Subcutaneous abdominal adipose tissue (tissue), 5 donors: ENCODE data around the gene DENND2A.

Experiments
- H3K27ac ChIP-seq: one replicate; pipeline ENCODE4 v1.7.0; 2013; ENCODE audit warnings: low read depth, mild to moderate bottlenecking, inconsistent platforms, low read length, moderate library complexity
- H3K27me3 ChIP-seq, 5 donors: one replicate each; pipeline ENCODE4 v1.7.0; 2013; ENCODE audit warnings: low read length in 5 of 5, inconsistent platforms in 1 of 5; ENCODE audit not compliant: control insufficient read depth in 5 of 5, insufficient read depth in 4 of 5
- H3K36me3 ChIP-seq, 5 donors: one replicate each; pipeline ENCODE4 v1.7.0; 2013; ENCODE audit warnings: low read length in 5 of 5; ENCODE audit not compliant: control insufficient read depth in 5 of 5, insufficient read depth in 5 of 5
- H3K4me1 ChIP-seq, 5 donors: one replicate each; pipeline ENCODE4 v1.7.0; 2013; ENCODE audit warnings: low read length in 5 of 5, mild to moderate bottlenecking in 3 of 5, moderate library complexity in 1 of 5; ENCODE audit not compliant: control insufficient read depth in 5 of 5, insufficient read depth in 5 of 5
- H3K4me3 ChIP-seq, 5 donors: one replicate each; pipeline ENCODE4 v1.7.0; 2013; ENCODE audit warnings: low read length in 5 of 5, low read depth in 1 of 5
- H3K9ac ChIP-seq, 5 donors: one replicate each; pipeline ENCODE4 v1.7.0; 2013; ENCODE audit warnings: low read length in 5 of 5, mild to moderate bottlenecking in 4 of 5, moderate library complexity in 3 of 5
- H3K9me3 ChIP-seq, 5 donors: one replicate each; pipeline ENCODE4 v1.7.0; 2013; ENCODE audit warnings: low read length in 5 of 5; ENCODE audit not compliant: control insufficient read depth in 5 of 5
- donor health status: healthy.
- donor health status: healthy.
- donor health status: healthy.
- donor health status: healthy.
- donor health status: healthy.

The DENND2A gene

DNA sequence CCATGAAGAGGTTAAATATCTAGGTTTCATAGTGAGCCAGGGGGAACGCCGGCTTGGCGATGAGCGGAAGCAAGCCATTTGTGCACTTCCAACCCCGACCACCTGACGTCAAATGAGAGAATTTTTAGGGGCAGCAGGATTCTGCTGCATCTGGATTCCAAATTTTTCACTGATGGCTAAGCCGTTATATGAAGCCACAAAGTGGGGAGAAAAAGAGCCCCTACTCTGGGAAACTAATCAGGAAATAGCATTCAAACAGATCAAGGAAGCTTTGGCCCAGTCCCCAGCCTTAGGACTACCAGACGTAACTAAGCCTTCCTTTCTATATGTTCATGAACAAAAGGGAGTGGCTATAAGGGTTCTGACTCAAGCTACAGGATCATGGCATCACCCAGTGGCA is 19.2 kb upstream of the DENND2A start:
- Histone ChIP-seq H3K4me3 (no peak overlapping the region), H3K27ac (no peak overlapping the region), H3K9ac (no peak overlapping the region), H3K4me1 (peaks cover 13 to 20% (median 19%) of the 10 kb centered on the region in 5 donors), H3K36me3 (no peaks in the 10 kb centered on the region), H3K9me3 (no peaks in the 10 kb centered on the region), H3K27me3 (peaks cover 0 to 2% (median 0%) of the 10 kb centered on the region in 5 donors)

DNA sequence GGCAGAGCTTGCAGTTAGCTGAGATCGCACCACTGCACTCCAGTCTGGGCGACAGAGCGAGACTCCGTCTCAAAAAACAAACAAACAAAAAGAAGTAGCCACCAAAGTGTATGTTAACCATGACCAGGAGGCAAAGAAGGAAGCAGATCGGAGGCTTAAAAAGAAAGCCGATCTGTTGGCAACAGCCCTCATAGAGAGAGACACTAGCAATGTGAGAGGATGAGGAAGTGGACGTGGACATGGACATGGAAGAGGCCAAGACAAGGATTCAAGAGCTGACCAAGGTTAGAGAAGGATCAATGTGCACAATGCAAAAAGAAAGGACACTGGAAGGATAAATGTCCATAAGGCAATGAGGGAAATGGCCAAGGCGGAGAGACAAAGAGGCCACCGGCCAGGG is 17.3 kb upstream of the DENND2A start:
- Histone ChIP-seq H3K27me3 (peaks cover 0 to 2% (median 0%) of the 10 kb centered on the region in 5 donors), H3K9me3 (no peaks in the 10 kb centered on the region), H3K27ac (no peak overlapping the region), H3K36me3 (no peaks in the 10 kb centered on the region), H3K4me3 (no peak overlapping the region), H3K4me1 (peaks cover 15 to 34% (median 26%) of the 10 kb centered on the region in 5 donors), H3K9ac (no peak overlapping the region)

DNA sequence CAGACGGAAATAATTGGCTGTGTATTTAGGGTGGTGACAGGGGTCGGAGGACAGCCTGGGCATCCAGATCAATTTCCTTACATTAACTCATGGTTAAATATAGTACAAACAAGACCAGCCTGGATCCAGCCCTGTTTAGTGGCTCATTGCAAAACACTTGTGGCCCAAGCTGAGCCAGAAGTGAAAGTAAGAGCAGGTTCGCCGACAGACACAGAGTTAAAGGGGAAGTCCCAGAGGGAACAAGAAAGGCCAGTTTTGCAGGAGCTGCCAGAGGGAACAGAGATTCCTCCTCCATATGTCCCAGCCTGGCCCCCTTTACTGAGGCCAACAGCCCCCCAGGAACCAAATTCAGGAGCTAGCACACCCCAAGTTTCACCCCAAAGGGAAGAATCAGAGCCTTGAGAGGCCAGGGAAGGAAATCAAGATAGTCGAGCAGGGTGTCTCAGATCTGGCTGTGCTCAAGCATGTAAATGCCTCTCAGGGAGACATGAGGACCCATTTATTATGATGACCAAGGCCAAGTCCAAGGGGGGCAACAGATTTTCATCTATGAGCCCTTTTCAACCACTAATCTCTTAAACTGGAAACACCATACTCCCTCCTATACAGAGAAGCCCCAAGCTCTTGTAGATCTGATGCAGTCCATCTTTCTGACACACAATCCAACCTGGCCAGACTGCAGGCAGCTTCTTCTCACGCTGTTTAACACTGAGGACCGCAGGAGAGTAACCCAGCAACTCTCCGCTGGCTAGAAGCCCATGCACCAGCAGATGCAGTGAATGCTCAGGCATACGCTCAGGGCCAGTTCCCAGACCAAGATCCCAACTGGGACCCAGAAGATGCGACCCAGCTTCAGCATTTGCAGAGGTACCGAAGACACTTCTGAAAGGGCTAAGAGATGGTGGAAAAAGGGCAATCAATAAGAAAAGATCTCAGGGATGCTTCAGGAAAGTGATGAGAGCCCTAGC is 16.2 kb upstream of the DENND2A start:
- no peaks in the 10 kb centered on the region for H3K9me3 ChIP-seq
- peak overlapping the region; percentile 28 to 61 (median 53) for H3K4me3 ChIP-seq
- peaks cover 0 to 2% (median 0%) of the 10 kb centered on the region in 5 donors for H3K27me3 ChIP-seq
- H3K9ac ChIP-seq: peak overlapping the region; percentile 38 to 49 (median 41)
- H3K36me3 ChIP-seq: no peaks in the 10 kb centered on the region
- H3K4me1 ChIP-seq: peaks cover 15 to 34% (median 26%) of the 10 kb centered on the region in 5 donors
- peak overlapping the region; percentile 52 for H3K27ac ChIP-seq

DNA sequence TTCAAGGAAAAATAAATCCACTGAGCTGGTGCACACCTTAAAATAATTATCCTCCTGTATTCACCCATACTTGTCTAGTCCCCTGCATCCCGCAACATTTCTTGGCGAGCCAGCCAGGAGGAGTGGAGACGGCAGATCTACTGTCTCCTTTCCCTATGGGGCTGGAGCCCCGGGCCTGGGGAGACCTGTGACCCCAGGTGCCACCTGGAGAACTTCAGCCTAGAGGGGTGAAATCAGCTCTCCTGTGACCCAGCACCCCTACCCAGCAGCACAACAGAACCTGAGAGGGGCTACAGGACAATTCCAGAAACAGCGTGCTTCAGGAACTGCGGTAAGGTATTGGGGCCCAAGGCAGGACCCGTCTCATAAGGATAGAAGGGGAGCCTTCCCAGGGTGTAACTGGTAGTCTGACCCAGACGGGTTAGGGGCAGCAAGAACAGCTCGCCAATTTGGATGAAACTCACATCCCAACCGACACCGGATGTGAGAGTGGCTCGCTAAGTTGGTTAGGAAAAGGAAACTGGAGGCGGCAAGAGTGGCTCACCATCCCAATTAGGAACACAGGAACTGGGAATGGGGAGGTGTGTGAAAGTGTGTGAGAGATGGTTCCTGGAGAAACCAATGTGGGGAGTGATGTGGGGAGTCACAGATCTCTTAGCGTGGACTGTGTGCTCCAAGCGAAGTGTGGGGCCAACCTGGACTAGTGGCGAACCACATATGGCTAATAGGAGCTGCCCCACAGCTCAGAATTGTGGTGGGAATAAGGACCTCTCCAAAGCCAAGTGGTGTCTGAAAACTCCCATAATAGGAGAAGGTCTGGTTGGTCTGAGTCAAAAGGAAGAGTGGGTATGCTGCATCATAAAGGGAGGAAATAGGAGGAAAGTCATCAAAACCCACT is 15.1 kb upstream of the DENND2A start:
- Histone ChIP-seq H3K4me3 (peak overlapping the region in 4 of 5 donors; percentile 43 to 61 (median 56)), H3K4me1 (peaks cover 15 to 34% (median 26%) of the 10 kb centered on the region in 5 donors), H3K36me3 (no peaks in the 10 kb centered on the region), H3K9me3 (no peaks in the 10 kb centered on the region), H3K27me3 (peaks cover 0 to 2% (median 0%) of the 10 kb centered on the region in 5 donors), H3K9ac (peak overlapping the region in 1 of 5 donors; percentile 38), H3K27ac (peak overlapping the region; percentile 52)

DNA sequence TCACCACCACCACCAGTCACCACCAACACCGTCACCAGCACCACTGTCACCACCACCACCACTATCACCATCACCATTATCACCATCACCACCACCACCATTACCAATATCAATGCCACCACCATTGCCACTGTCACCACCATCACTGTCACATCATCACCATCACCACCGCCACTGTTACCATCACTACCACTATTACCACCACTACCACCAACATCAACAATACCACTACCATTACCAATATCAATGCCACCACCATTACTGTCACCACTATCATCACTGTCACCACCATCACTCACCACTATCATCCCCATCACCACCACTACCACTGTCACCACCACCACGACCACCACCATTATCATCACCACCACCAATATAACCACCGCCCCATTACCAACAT is 14.0 kb upstream of the DENND2A start:
- H3K27ac ChIP-seq: no peak overlapping the region
- no peaks in the 10 kb centered on the region for H3K27me3 ChIP-seq
- peaks cover 15 to 34% (median 26%) of the 10 kb centered on the region in 5 donors for H3K4me1 ChIP-seq

DNA sequence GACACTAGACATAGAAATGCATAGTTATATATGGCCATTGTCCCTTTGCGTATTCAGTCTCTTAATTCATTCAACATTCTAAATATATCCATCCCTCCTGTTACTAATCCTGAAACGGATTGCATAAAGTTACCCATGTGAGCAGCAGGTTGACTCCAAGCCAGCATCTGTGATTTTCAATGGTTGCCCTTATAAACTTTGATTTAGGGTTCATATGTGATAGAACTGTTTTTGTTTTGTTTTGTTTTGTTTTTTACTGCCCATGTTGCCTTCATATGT is 13.4 kb upstream of the DENND2A start:
- Histone ChIP-seq H3K27me3 (no peaks in the 10 kb centered on the region), H3K4me3 (no peak overlapping the region), H3K9me3 (no peaks in the 10 kb centered on the region), H3K27ac (no peak overlapping the region), H3K4me1 (peaks cover 15 to 34% (median 26%) of the 10 kb centered on the region in 5 donors), H3K9ac (no peak overlapping the region), H3K36me3 (no peaks in the 10 kb centered on the region)

More for the DNA sequence above, 14.0 kb upstream of the DENND2A start:
- no peak overlapping the region for H3K9ac ChIP-seq
- no peak overlapping the region for H3K4me3 ChIP-seq
- H3K9me3 ChIP-seq: no peaks in the 10 kb centered on the region
- H3K36me3 ChIP-seq: no peaks in the 10 kb centered on the region

DNA sequence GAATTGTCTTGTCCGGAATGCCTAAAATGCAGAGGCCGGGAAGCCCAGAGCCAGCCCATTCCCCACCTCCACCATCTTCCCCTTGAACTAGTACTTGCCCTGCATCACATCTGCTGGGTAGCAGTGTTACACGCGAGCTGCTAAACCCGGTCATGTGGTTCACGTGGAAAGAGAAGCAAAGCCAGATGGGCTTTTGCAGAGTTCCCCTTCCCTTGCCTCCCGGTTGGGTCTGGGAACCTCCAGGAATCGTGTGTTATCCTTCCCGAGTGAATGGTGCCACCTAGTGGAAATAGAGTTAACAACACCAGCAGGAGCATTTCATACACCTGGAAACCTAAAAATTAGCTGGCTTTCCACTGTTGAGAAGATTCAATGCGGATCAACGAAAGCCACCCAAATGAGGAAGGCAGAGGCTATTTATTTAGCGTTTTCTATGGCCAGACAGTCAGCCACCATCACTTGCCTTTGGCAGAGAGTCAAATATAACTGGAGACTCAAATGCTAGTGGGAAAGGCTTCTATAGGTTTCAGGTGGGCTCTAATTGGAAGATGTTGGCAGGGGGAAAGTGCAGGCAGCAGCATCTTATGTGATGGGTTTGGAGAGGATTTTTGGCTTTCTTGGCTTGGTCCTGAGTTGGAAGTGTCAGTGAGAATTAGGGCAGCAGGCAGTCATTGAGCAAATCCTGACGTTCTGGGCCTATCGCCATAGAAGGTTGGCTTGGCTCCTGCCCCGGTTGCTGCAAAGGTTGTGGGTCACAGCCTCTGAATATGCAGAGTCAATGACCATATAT is 12.9 kb upstream of the DENND2A start:
- Histone ChIP-seq H3K4me3 (no peak overlapping the region), H3K4me1 (peaks cover 15 to 34% (median 26%) of the 10 kb centered on the region in 5 donors), H3K9me3 (no peaks in the 10 kb centered on the region), H3K36me3 (no peaks in the 10 kb centered on the region), H3K27ac (no peak overlapping the region), H3K9ac (no peak overlapping the region), H3K27me3 (no peaks in the 10 kb centered on the region)

DNA sequence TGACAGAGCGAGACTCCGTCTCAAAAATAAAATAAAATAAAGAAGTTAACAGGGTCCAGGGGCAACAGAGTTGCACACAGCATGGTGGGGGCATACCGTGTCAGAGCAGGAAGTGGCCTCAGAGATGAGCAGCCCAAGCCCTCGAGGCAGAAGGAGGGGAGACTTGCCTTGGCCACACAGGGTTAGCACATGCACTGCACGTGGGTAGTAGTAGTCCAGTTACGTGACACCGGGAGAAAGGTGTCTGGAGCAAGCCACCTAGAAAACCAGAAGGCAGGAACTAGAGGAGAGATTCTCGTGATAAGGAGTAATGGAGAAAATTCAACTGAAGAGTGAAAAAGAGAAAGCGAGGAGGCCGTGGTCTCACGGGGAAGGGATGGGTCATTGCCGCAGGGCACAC is 9.8 kb upstream of the DENND2A start:
- Histone ChIP-seq H3K9ac (no peak overlapping the region), H3K27me3 (peaks cover 0 to under 1% (median 0%) of the 10 kb centered on the region in 5 donors), H3K36me3 (no peaks in the 10 kb centered on the region), H3K27ac (no peak overlapping the region), H3K9me3 (no peaks in the 10 kb centered on the region), H3K4me3 (no peak overlapping the region), H3K4me1 (peaks cover 2 to 15% (median 10%) of the 10 kb centered on the region in 5 donors)

DNA sequence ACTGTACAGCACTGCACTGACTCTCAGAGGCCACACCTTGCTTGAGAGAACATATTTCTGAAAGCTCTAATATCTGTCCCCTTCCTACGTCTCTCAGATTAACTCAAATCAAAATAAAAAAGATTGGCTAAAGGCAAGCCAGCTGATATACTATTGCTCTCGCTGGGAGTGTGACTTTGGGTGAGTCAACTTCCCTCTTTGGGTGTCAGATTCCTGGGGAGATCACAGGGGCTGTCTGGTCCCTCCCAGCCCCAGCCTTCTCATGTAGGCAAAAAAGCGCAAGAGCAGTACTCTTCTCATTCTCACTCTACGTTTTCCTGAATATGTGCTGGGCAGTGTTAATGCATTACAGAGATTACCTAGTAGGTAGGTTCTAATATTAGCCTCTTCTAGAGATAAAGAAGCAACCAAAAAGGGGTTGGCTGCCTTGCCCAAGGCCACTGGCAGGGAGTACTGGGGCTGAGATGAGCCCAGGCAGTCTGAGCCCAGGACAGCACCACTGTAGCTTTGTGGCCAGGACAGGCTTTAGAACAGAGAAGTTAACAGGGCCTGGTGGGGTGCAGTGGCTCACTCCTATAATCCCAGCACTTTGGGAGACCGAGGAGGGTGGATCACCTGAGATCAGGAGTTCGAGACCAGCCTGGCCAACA is 9.1 kb upstream of the DENND2A start:
- peaks cover 2 to 15% (median 10%) of the 10 kb centered on the region in 5 donors for H3K4me1 ChIP-seq
- H3K9ac ChIP-seq: no peak overlapping the region
- no peak overlapping the region for H3K27ac ChIP-seq
- H3K27me3 ChIP-seq: peaks cover 0 to 2% (median 0%) of the 10 kb centered on the region in 5 donors
- H3K9me3 ChIP-seq: no peaks in the 10 kb centered on the region
- no peaks in the 10 kb centered on the region for H3K36me3 ChIP-seq
- no peak overlapping the region for H3K4me3 ChIP-seq
